HepG2 (cell line): Measurements from ENCODE around the gene RBM19.

Experiments
- ESRRA ChIP-seq: sonication (generic); formaldehyde crosslinking; IDR thresholded peaks from 2 replicates; pipeline ENCODE4 v1.5.1; 2020; ENCODE audit warnings: mild to moderate bottlenecking, low read depth, missing genetic modification reagents
- GABPA ChIP-seq, 2 experiments: IDR thresholded peaks; 2 replicates each; pipeline ENCODE4 v1.6.1; 2011 to 2016; ENCODE audit warnings: low read depth in 2 of 2, low read length in 1 of 2, missing biosample characterization in 1 of 2, missing genetic modification characterization in 1 of 2
- GTF2F1 ChIP-seq: fragments of 150-350 bp; IDR thresholded peaks from 2 replicates; pipeline ENCODE4 v1.6.1; 2014; ENCODE audit warnings: low read length
- PRDM10 ChIP-seq: sonication (generic); formaldehyde crosslinking; IDR thresholded peaks from 2 replicates; pipeline ENCODE4 v1.4.0; 2020; ENCODE audit warnings: low read depth, missing genetic modification reagents
- ZNF260 ChIP-seq: sonication (generic); formaldehyde crosslinking; IDR thresholded peaks from 2 replicates; pipeline ENCODE4 v1.4.0; 2020; ENCODE audit warnings: missing genetic modification reagents, low read depth, mild to moderate bottlenecking, borderline replicate concordance
- TF ChIP-seq, protein P1 (sequence below): sonication (generic); formaldehyde crosslinking; IDR thresholded peaks from 2 replicates; pipeline ENCODE4 v1.5.0; 2020; ENCODE audit warnings: mild to moderate bottlenecking, missing genetic modification reagents, moderate library complexity
- TF ChIP-seq, protein P2 (sequence below): sonication (generic); formaldehyde crosslinking; IDR thresholded peaks from 2 replicates; pipeline ENCODE4 v1.5.0; 2020; ENCODE audit warnings: mild to moderate bottlenecking, missing genetic modification reagents

DNA sequence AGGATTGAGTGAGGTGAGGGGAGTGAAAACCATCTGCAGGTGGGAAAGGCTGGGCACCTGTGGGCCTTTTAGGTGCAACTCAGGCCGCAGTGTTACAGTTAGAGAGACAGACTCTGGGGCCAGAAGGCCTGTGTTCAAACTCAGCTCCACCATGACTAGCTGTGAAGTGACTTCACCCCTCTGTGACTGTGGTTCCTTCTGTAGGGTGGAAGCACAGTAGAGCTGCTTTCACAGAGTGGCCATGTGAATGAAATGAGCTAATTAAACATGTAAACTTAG, 25.0 kb downstream of the RBM19 start:
- no peak for TF ChIP-seq GTF2F1
- TF ChIP-seq ZNF260 (CRISPR knock-in tag): no peak
- no peak for TF ChIP-seq GABPA (IDR thresholded peaks at IDR 0.05; ENCODE audit: low read depth, low read length)
- TF ChIP-seq GABPA (CRISPR knock-in tag; IDR thresholded peaks at IDR 0.05; ENCODE audit: low read depth): no peak
- no peak for TF ChIP-seq PRDM10
- TF ChIP-seq ESRRA (CRISPR knock-in tag): no peak
- TF ChIP-seq, protein P1, sequence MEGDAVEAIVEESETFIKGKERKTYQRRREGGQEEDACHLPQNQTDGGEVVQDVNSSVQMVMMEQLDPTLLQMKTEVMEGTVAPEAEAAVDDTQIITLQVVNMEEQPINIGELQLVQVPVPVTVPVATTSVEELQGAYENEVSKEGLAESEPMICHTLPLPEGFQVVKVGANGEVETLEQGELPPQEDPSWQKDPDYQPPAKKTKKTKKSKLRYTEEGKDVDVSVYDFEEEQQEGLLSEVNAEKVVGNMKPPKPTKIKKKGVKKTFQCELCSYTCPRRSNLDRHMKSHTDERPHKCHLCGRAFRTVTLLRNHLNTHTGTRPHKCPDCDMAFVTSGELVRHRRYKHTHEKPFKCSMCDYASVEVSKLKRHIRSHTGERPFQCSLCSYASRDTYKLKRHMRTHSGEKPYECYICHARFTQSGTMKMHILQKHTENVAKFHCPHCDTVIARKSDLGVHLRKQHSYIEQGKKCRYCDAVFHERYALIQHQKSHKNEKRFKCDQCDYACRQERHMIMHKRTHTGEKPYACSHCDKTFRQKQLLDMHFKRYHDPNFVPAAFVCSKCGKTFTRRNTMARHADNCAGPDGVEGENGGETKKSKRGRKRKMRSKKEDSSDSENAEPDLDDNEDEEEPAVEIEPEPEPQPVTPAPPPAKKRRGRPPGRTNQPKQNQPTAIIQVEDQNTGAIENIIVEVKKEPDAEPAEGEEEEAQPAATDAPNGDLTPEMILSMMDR (CRISPR knock-in tag): no peak
- TF ChIP-seq, protein P2, sequence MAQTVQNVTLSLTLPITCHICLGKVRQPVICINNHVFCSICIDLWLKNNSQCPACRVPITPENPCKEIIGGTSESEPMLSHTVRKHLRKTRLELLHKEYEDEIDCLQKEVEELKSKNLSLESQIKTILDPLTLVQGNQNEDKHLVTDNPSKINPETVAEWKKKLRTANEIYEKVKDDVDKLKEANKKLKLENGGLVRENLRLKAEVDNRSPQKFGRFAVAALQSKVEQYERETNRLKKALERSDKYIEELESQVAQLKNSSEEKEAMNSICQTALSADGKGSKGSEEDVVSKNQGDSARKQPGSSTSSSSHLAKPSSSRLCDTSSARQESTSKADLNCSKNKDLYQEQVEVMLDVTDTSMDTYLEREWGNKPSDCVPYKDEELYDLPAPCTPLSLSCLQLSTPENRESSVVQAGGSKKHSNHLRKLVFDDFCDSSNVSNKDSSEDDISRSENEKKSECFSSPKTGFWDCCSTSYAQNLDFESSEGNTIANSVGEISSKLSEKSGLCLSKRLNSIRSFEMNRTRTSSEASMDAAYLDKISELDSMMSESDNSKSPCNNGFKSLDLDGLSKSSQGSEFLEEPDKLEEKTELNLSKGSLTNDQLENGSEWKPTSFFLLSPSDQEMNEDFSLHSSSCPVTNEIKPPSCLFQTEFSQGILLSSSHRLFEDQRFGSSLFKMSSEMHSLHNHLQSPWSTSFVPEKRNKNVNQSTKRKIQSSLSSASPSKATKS (CRISPR knock-in tag): no peak
